Neural cell (in vitro differentiated cells): ENCODE measurements around the gene XRCC6. TPM values are rescaled to one million over a fixed set of nuclear protein-coding genes. Genes with fewer than 3 reads are reported as not detected.

ENCODE experiments used
- H2AFZ ChIP-seq: fragments of 200-600, 300-800 bp; sonication (generic), shearing (Covaris generic); 2 replicates; pipeline ENCODE4 v1.6.0; 2014; ENCODE audit warnings: low read depth, mild to moderate bottlenecking, antibody characterized with exemption, low read length, moderate library complexity
- H3F3A ChIP-seq: fragments of 200-600 bp; shearing (Covaris generic); 2 replicates; pipeline ENCODE4 v1.6.1; 2016; ENCODE audit warnings: mild to moderate bottlenecking, moderate library complexity, mixed read lengths, antibody characterized with exemption, low read length; ENCODE audit not compliant: insufficient read depth, poor library complexity, severe bottlenecking
- H3K27ac ChIP-seq: fragments of 200-600, 300-800 bp; sonication (generic), shearing (Covaris generic); 2 replicates; pipeline ENCODE4 v1.5.1; 2014; ENCODE audit warnings: mild to moderate bottlenecking, low read length, moderate library complexity
- H3K27me3 ChIP-seq: fragments of 300-800, 200-600 bp; sonication (generic), shearing (Covaris generic); 2 replicates; pipeline ENCODE4 v1.6.0; 2014; ENCODE audit warnings: mild to moderate bottlenecking, low read depth, low read length, moderate library complexity; ENCODE audit not compliant: insufficient read depth
- H3K36me3 ChIP-seq: fragments of 300-800, 200-600 bp; sonication (generic), shearing (Covaris generic); 2 replicates; pipeline ENCODE4 v1.5.1; 2014; ENCODE audit warnings: mild to moderate bottlenecking, antibody characterized with exemption, low read length, moderate library complexity; ENCODE audit not compliant: insufficient read depth
- H3K4me2 ChIP-seq: fragments of 300-800, 200-600 bp; sonication (generic), shearing (Covaris generic); 2 replicates; pipeline ENCODE4 v1.6.0; 2014; ENCODE audit warnings: mild to moderate bottlenecking, low read length
- H3K4me3 ChIP-seq: fragments of 300-800, 200-600 bp; sonication (generic), shearing (Covaris generic); 2 replicates; pipeline ENCODE4 v1.5.1; 2014; ENCODE audit warnings: mild to moderate bottlenecking, low read length, moderate library complexity
- H3K79me2 ChIP-seq: fragments of 200-600 bp; shearing (Covaris generic); replicated peaks from 2 replicates; pipeline ENCODE4 v1.6.0; 2014; ENCODE audit warnings: mild to moderate bottlenecking, low read length, moderate library complexity; ENCODE audit not compliant: insufficient read depth
- H3K9ac ChIP-seq: fragments of 300-800, 200-600 bp; sonication (generic), shearing (Covaris generic); 2 replicates; pipeline ENCODE4 v1.6.1; 2016; ENCODE audit warnings: mild to moderate bottlenecking, low read length, mixed read lengths
- H3K9me2 ChIP-seq: fragments of 200-600 bp; shearing (Covaris generic); 2 replicates; pipeline ENCODE4 v1.6.1; 2016; ENCODE audit warnings: mild to moderate bottlenecking, low read length, mixed read lengths; ENCODE audit not compliant: insufficient read depth
- H3K9me3 ChIP-seq: fragments of 200-600, 300-800 bp; sonication (generic), shearing (Covaris generic); 2 replicates; pipeline ENCODE4 v1.6.1; 2016; ENCODE audit warnings: mild to moderate bottlenecking, mixed run types, low read length, moderate library complexity, mixed read lengths
- H4K20me1 ChIP-seq: fragments of 200-600 bp; shearing (Covaris generic); 2 replicates; pipeline ENCODE4 v1.6.1; 2016; ENCODE audit warnings: mild to moderate bottlenecking, mixed run types; ENCODE audit not compliant: insufficient read depth
- CTCF ChIP-seq: fragments of 450-650 bp; IDR thresholded peaks from 2 replicates; pipeline ENCODE4 v1.5.1; 2014; ENCODE audit warnings: antibody characterized with exemption, mild to moderate bottlenecking, moderate library complexity; ENCODE audit not compliant: poor library complexity, severe bottlenecking
- EP300 ChIP-seq: fragments of 450-650 bp; conservative IDR thresholded peaks from 2 replicates; pipeline ENCODE4 v1.6.1; 2014; ENCODE audit warnings: antibody characterized with exemption, mild to moderate bottlenecking, moderate library complexity; ENCODE audit not compliant: poor library complexity, severe bottlenecking
- EZH2 ChIP-seq: fragments of 200-600, 300-800 bp; shearing (Covaris generic), sonication (generic); IDR thresholded peaks from 2 replicates; pipeline ENCODE4 v1.6.1; 2014; ENCODE audit warnings: antibody characterized with exemption, low read length, borderline replicate concordance, mild to moderate bottlenecking; ENCODE audit not compliant: insufficient read depth, poor library complexity, severe bottlenecking
- MXI1 ChIP-seq: fragments of 450-650 bp; conservative IDR thresholded peaks from 2 replicates; pipeline ENCODE4 v1.6.1; 2014; ENCODE audit warnings: antibody characterized with exemption, mild to moderate bottlenecking; ENCODE audit not compliant: poor library complexity, severe bottlenecking
- POLR2AphosphoS5 ChIP-seq: IDR thresholded peaks from 2 replicates; pipeline ENCODE4 v1.6.1; 2012
- RAD21 ChIP-seq: fragments of 450-650 bp; conservative IDR thresholded peaks from 2 replicates; pipeline ENCODE4 v1.6.1; 2014; ENCODE audit warnings: antibody characterized with exemption, mild to moderate bottlenecking, moderate library complexity
- SMC3 ChIP-seq: fragments of 450-650 bp; conservative IDR thresholded peaks from 2 replicates; pipeline ENCODE4 v1.6.1; 2014; ENCODE audit warnings: antibody characterized with exemption, mild to moderate bottlenecking, moderate library complexity; ENCODE audit not compliant: poor library complexity
- TAF1 ChIP-seq: IDR thresholded peaks from 2 replicates; pipeline ENCODE4 v1.6.1; 2012; ENCODE audit warnings: low read depth
- polyA plus RNA-seq: library from polyadenylated mRNA; depleted of rRNA; stranded (reverse); fragments of >200 nt; gene quantifications from 2 replicates; pipeline ENCODE4 v1.2.3, GENCODE V29; 2014
- TF ChIP-seq, protein P1 (sequence below): IDR thresholded peaks from 2 replicates; pipeline ENCODE4 v1.6.1; 2012; ENCODE audit warnings: borderline replicate concordance

The XRCC6 gene
- polyA plus RNA-seq, 1 donor from 2014 or later, result 398 TPM

GRCh38 chr22:41672780-41673509 is 51.9 kb downstream of the XRCC6 start:
- no peak for TF ChIP-seq EZH2
- no peak for TF ChIP-seq MXI1
- no peak for TF ChIP-seq RAD21
- no peak for TF ChIP-seq CTCF
- no peak for TF ChIP-seq SMC3
- TF ChIP-seq TAF1, result no peak
- TF ChIP-seq, protein P1, sequence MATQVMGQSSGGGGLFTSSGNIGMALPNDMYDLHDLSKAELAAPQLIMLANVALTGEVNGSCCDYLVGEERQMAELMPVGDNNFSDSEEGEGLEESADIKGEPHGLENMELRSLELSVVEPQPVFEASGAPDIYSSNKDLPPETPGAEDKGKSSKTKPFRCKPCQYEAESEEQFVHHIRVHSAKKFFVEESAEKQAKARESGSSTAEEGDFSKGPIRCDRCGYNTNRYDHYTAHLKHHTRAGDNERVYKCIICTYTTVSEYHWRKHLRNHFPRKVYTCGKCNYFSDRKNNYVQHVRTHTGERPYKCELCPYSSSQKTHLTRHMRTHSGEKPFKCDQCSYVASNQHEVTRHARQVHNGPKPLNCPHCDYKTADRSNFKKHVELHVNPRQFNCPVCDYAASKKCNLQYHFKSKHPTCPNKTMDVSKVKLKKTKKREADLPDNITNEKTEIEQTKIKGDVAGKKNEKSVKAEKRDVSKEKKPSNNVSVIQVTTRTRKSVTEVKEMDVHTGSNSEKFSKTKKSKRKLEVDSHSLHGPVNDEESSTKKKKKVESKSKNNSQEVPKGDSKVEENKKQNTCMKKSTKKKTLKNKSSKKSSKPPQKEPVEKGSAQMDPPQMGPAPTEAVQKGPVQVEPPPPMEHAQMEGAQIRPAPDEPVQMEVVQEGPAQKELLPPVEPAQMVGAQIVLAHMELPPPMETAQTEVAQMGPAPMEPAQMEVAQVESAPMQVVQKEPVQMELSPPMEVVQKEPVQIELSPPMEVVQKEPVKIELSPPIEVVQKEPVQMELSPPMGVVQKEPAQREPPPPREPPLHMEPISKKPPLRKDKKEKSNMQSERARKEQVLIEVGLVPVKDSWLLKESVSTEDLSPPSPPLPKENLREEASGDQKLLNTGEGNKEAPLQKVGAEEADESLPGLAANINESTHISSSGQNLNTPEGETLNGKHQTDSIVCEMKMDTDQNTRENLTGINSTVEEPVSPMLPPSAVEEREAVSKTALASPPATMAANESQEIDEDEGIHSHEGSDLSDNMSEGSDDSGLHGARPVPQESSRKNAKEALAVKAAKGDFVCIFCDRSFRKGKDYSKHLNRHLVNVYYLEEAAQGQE, result no peak
- TF ChIP-seq POLR2AphosphoS5, result no peak
- TF ChIP-seq EP300, result no peak
- no peaks in the 10 kb centered on the region for H3K36me3 ChIP-seq
- H3K79me2 ChIP-seq, result no peaks in the 10 kb centered on the region
- no peak overlapping the region for H3K9ac ChIP-seq
- H3F3A ChIP-seq, result no peaks in the 10 kb centered on the region
- H3K27ac ChIP-seq, result no peak overlapping the region
- H3K9me2 ChIP-seq, result no peaks in the 10 kb centered on the region
- H3K27me3 ChIP-seq, result no peaks in the 10 kb centered on the region
- H2AFZ ChIP-seq, result no peak overlapping the region
- no peak overlapping the region for H3K4me3 ChIP-seq
- no peak overlapping the region for H3K4me2 ChIP-seq
- H4K20me1 ChIP-seq, result no peaks in the 10 kb centered on the region
- H3K9me3 ChIP-seq, result no peaks in the 10 kb centered on the region

DNA sequence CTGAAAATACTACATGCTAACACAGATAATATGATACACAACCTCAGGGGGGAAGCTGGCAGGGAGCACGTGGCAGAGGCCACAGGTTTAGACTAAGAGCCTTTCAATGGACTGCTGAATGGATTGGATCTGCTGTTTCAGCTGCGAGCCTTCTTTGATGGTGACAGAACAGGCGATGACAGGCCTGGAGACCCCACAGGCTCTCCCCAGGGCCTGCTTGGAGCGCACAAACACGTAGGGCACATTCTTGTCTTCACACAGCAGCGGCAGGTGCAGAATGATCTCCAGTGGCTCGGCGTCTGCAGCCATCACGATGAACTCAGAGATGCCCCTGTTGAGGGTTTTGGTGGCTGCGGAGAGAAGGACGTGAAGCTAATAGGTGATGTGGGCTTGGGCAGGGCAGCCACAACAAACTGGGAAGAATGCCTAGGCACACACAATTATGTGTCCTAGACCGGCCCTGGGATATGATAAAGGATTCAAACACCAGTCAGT is 53.8 kb downstream of the XRCC6 start:
- no peak overlapping the region for H3K4me3 ChIP-seq
- no peak overlapping the region for H3K27ac ChIP-seq
- H3K9ac ChIP-seq, result no peak overlapping the region
- no peak overlapping the region for H2AFZ ChIP-seq
- no peaks in the 10 kb centered on the region for H3K27me3 ChIP-seq
- H3K9me3 ChIP-seq, result no peaks in the 10 kb centered on the region
- H3F3A ChIP-seq, result no peaks in the 10 kb centered on the region
- H3K36me3 ChIP-seq, result no peaks in the 10 kb centered on the region
- H4K20me1 ChIP-seq, result no peaks in the 10 kb centered on the region
- H3K4me2 ChIP-seq, result no peak overlapping the region
- TF ChIP-seq MXI1 (no peak), POLR2AphosphoS5 (no peak), CTCF (no peak), SMC3 (no peak), RAD21 (no peak), EZH2 (no peak), EP300 (no peak), TAF1 (no peak)
- TF ChIP-seq, protein P1, result no peak
- H3K9me2 ChIP-seq, result no peaks in the 10 kb centered on the region
- H3K79me2 ChIP-seq, result no peaks in the 10 kb centered on the region
